Muscle of leg (tissue), 11 donors: ENCODE results near the gene PGGHG. TPM values are rescaled to one million over a fixed set of nuclear protein-coding genes. Genes with fewer than 3 reads are reported as not detected.
"Not testable (repeated sequence)": the region's sequence is repeated elsewhere in the genome, so short reads cannot be mapped to it uniquely, and the experiment has no call there.

ENCODE experiments used
- DNase-seq: peaks from one replicate; pipeline ENCODE4 v3.0.0; 2013
- H3K27ac ChIP-seq: one replicate; pipeline ENCODE4 v1.5.1; 2013; ENCODE audit warnings: mild to moderate bottlenecking, low read length, control low read depth
- H3K27me3 ChIP-seq: one replicate; pipeline ENCODE4 v1.6.1; 2013; ENCODE audit warnings: low read length; ENCODE audit not compliant: control insufficient read depth, insufficient read depth
- H3K36me3 ChIP-seq: one replicate; pipeline ENCODE4 v1.6.1; 2013; ENCODE audit warnings: low read length; ENCODE audit not compliant: control insufficient read depth, insufficient read depth
- H3K4me1 ChIP-seq: one replicate; pipeline ENCODE4 v1.6.1; 2013; ENCODE audit warnings: low read length; ENCODE audit not compliant: control insufficient read depth, insufficient read depth
- H3K4me3 ChIP-seq: one replicate; pipeline ENCODE4 v1.5.1; 2013; ENCODE audit warnings: low read length, control low read depth
- H3K9me3 ChIP-seq: replicated peaks from 2 replicates; pipeline ENCODE4 v1.6.1; 2013; ENCODE audit warnings: low read depth, low read length; ENCODE audit not compliant: control insufficient read depth
- WGBS: methylation state at CpG from one replicate; pipeline ENCODE4 v1.1.5; 2013; ENCODE audit warnings: missing lambda C conversion rate; ENCODE audit not compliant: insufficient coverage; 5-methylcytosine and 5-hydroxymethylcytosine counted together
- polyA plus RNA-seq, 8 donors: library from polyadenylated mRNA; unstranded; fragments of 120-200 nt; gene quantifications; one replicate each; pipeline versions ENCODE4 v1.2.1 to v1.2.3, GENCODE V29; 2013; ENCODE audit warnings: inconsistent platforms in 1 of 8, low replicate concordance in 1 of 8; ENCODE audit not compliant: insufficient read length in 8 of 8, insufficient read depth in 1 of 8
- total RNA-seq: library from RNA; stranded (reverse); fragments of 120-200 nt; gene quantifications from one replicate; pipeline ENCODE4 v1.2.4, GENCODE V29; 2013

The PGGHG gene
- total and polyA plus RNA-seq, 9 donors: 9.2 to 14.1 (median 9.9) TPM

- Histone ChIP-seq H3K27ac (no peak overlapping the region), H3K9me3 (peaks cover 4% of the 10 kb centered on the region), H3K27me3 (no peaks in the 10 kb centered on the region), H3K4me1 (peaks cover 57% of the 10 kb centered on the region), H3K4me3 (no peak overlapping the region), H3K36me3 (no peaks in the 10 kb centered on the region)
- no peak for DNase-seq
- WGBS: 82% methylated on average over 27 of the region's 34 CpGs
Observed at GRCh38 chr11:330694-331357, 41.9 kb downstream of the PGGHG start.

GRCh38 chr11:331358-332060, 42.6 kb downstream of the PGGHG start:
- H3K4me1 ChIP-seq: peaks cover 57% of the 10 kb centered on the region

GRCh38 chr11:332651-333480, 43.9 kb downstream of the PGGHG start:
- DNase-seq: no peak
- H3K4me3 ChIP-seq: no peak overlapping the region
- peaks cover 54% of the 10 kb centered on the region for H3K4me1 ChIP-seq
- H3K36me3 ChIP-seq: no peaks in the 10 kb centered on the region
- WGBS: 89% methylated on average over 19 of the region's 23 CpGs
- peaks cover 4% of the 10 kb centered on the region for H3K9me3 ChIP-seq
- no peak overlapping the region for H3K27ac ChIP-seq
- no peaks in the 10 kb centered on the region for H3K27me3 ChIP-seq

More at GRCh38 chr11:331358-332060, 42.6 kb downstream of the PGGHG start:
- peaks cover 4% of the 10 kb centered on the region for H3K9me3 ChIP-seq
- WGBS: 76% methylated on average over 17 of the region's 19 CpGs
- DNase-seq: no peak
- H3K27ac ChIP-seq: no peak overlapping the region
- no peaks in the 10 kb centered on the region for H3K36me3 ChIP-seq
- no peak overlapping the region for H3K4me3 ChIP-seq
- no peaks in the 10 kb centered on the region for H3K27me3 ChIP-seq

GRCh38 chr11:333616-334263, 44.8 kb downstream of the PGGHG start:
- 75% methylated on average over 11 of the region's 17 CpGs for WGBS
- not testable (repeated sequence) for H3K27me3 ChIP-seq, H3K36me3 ChIP-seq, H3K9me3 ChIP-seq, H3K4me3 ChIP-seq, DNase-seq
- H3K4me1 ChIP-seq: peaks cover 51% of the 10 kb centered on the region
- H3K27ac ChIP-seq: peak overlapping the region; percentile 97

- WGBS: 18% methylated on average over 8 of the region's 25 CpGs
Observed at GRCh38 chr11:334264-334994, 45.5 kb downstream of the PGGHG start.

GRCh38 chr11:335779-336658, 47.1 kb downstream of the PGGHG start:
- H3K4me1 ChIP-seq: peaks cover 45% of the 10 kb centered on the region
- DNase-seq: peak; percentile 92
- no peak overlapping the region for H3K4me3 ChIP-seq
- H3K36me3 ChIP-seq: no peaks in the 10 kb centered on the region
- H3K27ac ChIP-seq: peak overlapping the region; percentile 97
- peaks cover 4% of the 10 kb centered on the region for H3K9me3 ChIP-seq
- WGBS: 22% methylated on average over 3 of the region's 15 CpGs
- no peaks in the 10 kb centered on the region for H3K27me3 ChIP-seq

More at GRCh38 chr11:334264-334994, 45.5 kb downstream of the PGGHG start:
- Histone ChIP-seq H3K4me1 (peaks cover 51% of the 10 kb centered on the region), H3K4me3 (no peak overlapping the region), H3K36me3 (no peaks in the 10 kb centered on the region), H3K9me3 (peaks cover 4% of the 10 kb centered on the region), H3K27me3 (no peaks in the 10 kb centered on the region), H3K27ac (peak overlapping the region; percentile 97)
- DNase-seq: peak; percentile 79

GRCh38 chr11:336659-337198, 47.8 kb downstream of the PGGHG start:
- WGBS: 67% methylated on average over 3 of the region's 4 CpGs
- H3K4me3 ChIP-seq: no peak overlapping the region

GRCh38 chr11:337711-338110, 48.8 kb downstream of the PGGHG start:
- Histone ChIP-seq H3K9me3 (peaks cover 4% of the 10 kb centered on the region), H3K4me3 (no peak overlapping the region), H3K4me1 (peaks cover 37% of the 10 kb centered on the region), H3K27me3 (no peaks in the 10 kb centered on the region), H3K36me3 (no peaks in the 10 kb centered on the region), H3K27ac (peak overlapping the region; percentile 97)
- WGBS: 86% methylated on average over 1 of the region's 6 CpGs
- no peak for DNase-seq

More at GRCh38 chr11:336659-337198, 47.8 kb downstream of the PGGHG start:
- peak overlapping the region; percentile 97 for H3K27ac ChIP-seq
- DNase-seq: peak; percentile 58
- no peaks in the 10 kb centered on the region for H3K36me3 ChIP-seq
- H3K4me1 ChIP-seq: peaks cover 38% of the 10 kb centered on the region
- no peaks in the 10 kb centered on the region for H3K27me3 ChIP-seq
- H3K9me3 ChIP-seq: peaks cover 4% of the 10 kb centered on the region
